HUES6 (cell line): ENCODE measurements around the gene CNTLN.
"Not testable (repeated sequence)": the region's sequence is repeated elsewhere in the genome, so short reads cannot be mapped to it uniquely, and the experiment has no call there.

Source experiments
- H3K27ac ChIP-seq: 2 replicates; pipeline ENCODE4 v1.7.0; 2013; ENCODE audit warnings: low read depth, mild to moderate bottlenecking, low read length, inconsistent platforms
- H3K27me3 ChIP-seq: 2 replicates; pipeline ENCODE4 v1.6.1; 2013; ENCODE audit warnings: low read length; ENCODE audit not compliant: control insufficient read depth, insufficient read depth
- H3K36me3 ChIP-seq: 2 replicates; pipeline ENCODE4 v1.6.1; 2013; ENCODE audit warnings: low read length; ENCODE audit not compliant: control insufficient read depth, insufficient read depth
- H3K4me1 ChIP-seq: 2 replicates; pipeline ENCODE4 v1.6.1; 2013; ENCODE audit warnings: low read length; ENCODE audit not compliant: control insufficient read depth, insufficient read depth
- H3K4me3 ChIP-seq: 2 replicates; pipeline ENCODE4 v1.5.1; 2013; ENCODE audit warnings: low read depth, low read length
- H3K9ac ChIP-seq: one replicate; pipeline ENCODE4 v1.6.1; 2013; ENCODE audit warnings: mild to moderate bottlenecking, low read length
- H3K9me3 ChIP-seq: 2 replicates; pipeline ENCODE4 v1.6.1; 2013; ENCODE audit warnings: low read depth, low read length; ENCODE audit not compliant: control insufficient read depth, insufficient read depth

CNTLN gene

DNA sequence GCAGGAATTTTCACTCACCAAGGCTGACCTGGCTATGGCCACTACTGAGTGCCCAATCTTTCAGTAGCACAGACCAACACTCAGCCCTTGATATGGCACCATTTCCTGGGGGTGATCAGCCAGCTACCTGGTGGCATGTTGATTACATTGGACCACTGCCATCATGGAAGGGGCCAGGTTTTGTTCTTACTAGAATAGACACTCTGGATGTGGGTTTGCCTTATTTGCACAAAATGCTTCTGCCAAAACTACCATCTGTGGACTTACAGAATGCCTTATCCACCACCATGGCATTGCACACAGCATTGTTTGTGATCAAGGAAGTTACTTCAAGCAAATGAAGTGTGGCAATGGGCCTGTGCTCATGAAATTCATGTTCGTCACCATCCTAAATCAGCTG, 374.3 kb downstream of the CNTLN start:
- no peak overlapping the region for H3K9ac ChIP-seq
- no peaks in the 10 kb centered on the region for H3K36me3 ChIP-seq
- H3K4me1 ChIP-seq = no peaks in the 10 kb centered on the region
- H3K27me3 ChIP-seq = no peaks in the 10 kb centered on the region
- H3K4me3 ChIP-seq = no peak overlapping the region
- H3K27ac ChIP-seq = no peak overlapping the region
- no peaks in the 10 kb centered on the region for H3K9me3 ChIP-seq

- Histone ChIP-seq H3K36me3 (no peaks in the 10 kb centered on the region), H3K4me3 (no peak overlapping the region), H3K9ac (no peak overlapping the region), H3K27me3 (no peaks in the 10 kb centered on the region), H3K4me1 (no peaks in the 10 kb centered on the region), H3K9me3 (no peaks in the 10 kb centered on the region), H3K27ac (no peak overlapping the region)
Measured at GRCh38 chr9:17509701-17510100, 374.9 kb downstream of the CNTLN start.

GRCh38 chr9:17519761-17520160, 384.9 kb downstream of the CNTLN start:
- Histone ChIP-seq H3K27me3 (no peaks in the 10 kb centered on the region), H3K4me3 (no peak overlapping the region), H3K27ac (no peak overlapping the region), H3K4me1 (peaks cover 6% of the 10 kb centered on the region; the same call in 1 of the 2 replicates), H3K36me3 (no peaks in the 10 kb centered on the region), H3K9ac (no peak overlapping the region), H3K9me3 (no peaks in the 10 kb centered on the region)

GRCh38 chr9:17520268-17521064, 385.6 kb downstream of the CNTLN start:
- Histone ChIP-seq H3K27ac (no peak overlapping the region), H3K9ac (no peak overlapping the region), H3K27me3 (no peaks in the 10 kb centered on the region), H3K36me3 (no peaks in the 10 kb centered on the region), H3K4me3 (no peak overlapping the region), H3K9me3 (no peaks in the 10 kb centered on the region), H3K4me1 (peaks cover 6% of the 10 kb centered on the region; the same call in 1 of the 2 replicates)

DNA sequence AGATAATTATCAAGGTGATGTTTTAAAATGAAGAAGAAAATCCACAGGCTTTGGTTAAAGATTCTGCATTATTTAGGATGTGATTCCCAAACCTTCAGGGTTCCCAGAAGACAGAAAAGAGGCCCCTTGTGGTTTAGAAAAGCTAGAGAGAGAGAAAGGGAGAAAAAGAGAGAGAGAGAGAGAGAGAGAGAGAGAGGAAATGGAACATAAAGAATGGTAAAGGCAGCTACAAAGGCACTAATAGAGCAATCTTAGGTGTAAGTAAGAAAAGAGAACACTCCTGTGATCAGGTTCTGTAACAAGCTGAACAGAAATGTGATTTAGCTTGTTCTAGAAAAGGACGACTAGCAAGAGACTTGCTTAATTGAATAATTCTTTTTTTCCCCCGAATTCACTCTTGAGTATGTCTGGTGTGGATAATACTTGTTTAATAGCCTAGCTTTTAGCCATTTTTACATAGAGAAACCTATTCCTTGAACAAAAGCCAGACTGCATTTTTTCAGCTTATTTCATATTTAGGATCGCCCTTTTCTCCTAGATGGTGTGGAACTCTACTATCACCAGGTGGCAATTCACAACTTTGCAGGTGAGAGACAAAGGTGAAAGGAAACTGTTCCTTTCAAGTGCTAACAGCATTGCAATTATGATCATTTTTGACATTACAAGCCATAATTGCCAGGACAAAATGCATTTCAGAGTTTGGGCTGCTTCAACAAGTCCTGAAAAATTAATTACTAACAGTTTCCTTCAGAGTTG, 386.4 kb downstream of the CNTLN start:
- no peak overlapping the region for H3K4me3 ChIP-seq
- H3K9me3 ChIP-seq = no peaks in the 10 kb centered on the region
- H3K27ac ChIP-seq = no peak overlapping the region
- no peak overlapping the region for H3K9ac ChIP-seq
- no peaks in the 10 kb centered on the region for H3K36me3 ChIP-seq
- H3K4me1 ChIP-seq = peaks cover 6% of the 10 kb centered on the region; the same call in 1 of the 2 replicates
- H3K27me3 ChIP-seq = no peaks in the 10 kb centered on the region

DNA sequence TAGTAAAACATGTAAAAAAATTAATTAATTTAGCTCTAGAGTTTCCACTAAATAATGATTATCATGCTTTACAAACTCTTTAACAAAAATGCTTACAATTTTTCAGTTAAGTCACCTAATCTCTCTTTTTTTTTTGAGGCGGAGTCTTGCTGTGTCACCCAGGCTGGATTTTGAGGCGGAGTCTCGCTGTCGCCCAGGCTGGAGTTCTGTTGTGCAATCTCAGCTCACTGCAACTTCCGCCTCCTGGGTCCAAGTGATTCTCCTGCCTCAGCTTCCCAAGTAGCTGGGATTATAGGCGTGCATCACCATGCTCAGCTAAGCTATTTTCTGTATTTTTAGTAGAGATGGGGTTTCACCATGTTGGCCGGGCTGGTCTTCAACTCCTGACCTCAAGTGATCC, 391.9 kb downstream of the CNTLN start:
- H3K27me3 ChIP-seq, H3K4me1 ChIP-seq, H3K27ac ChIP-seq, H3K9ac ChIP-seq, H3K9me3 ChIP-seq, H3K36me3 ChIP-seq, H3K4me3 ChIP-seq: not testable (repeated sequence)

DNA sequence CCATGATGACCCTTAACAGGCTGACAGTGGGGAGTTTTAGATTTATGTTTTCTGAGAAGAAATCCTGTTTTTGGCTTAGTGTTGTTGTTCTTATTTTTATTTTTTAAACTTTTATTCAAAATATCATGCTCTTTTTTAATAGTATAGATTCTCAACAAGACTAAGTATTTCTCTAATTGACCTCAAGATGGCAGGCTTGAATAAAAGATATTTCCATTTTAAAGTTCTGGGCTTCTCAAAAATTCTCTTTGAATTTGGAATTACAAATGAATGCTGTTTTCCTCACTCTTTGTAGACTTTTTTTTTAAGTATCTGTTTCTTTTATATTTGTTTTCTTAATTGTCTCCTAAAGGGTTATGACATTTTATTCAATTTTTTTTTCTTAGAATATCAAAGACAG, 394.0 kb downstream of the CNTLN start:
- Histone ChIP-seq H3K27ac (no peak overlapping the region), H3K9me3 (no peaks in the 10 kb centered on the region), H3K27me3 (0 out of 2 replicates have a peak, but pooled peaks cover 3% of the 10 kb centered on the region), H3K4me1 (no peaks in the 10 kb centered on the region; the same call in 1 of the 2 replicates), H3K36me3 (no peaks in the 10 kb centered on the region), H3K9ac (no peak overlapping the region), H3K4me3 (no peak overlapping the region)

- Histone ChIP-seq H3K9me3 (no peaks in the 10 kb centered on the region), H3K27me3 (0 out of 2 replicates have a peak, but pooled peaks cover 3% of the 10 kb centered on the region), H3K27ac (no peak overlapping the region), H3K4me3 (no peak overlapping the region), H3K9ac (no peak overlapping the region), H3K4me1 (no peaks in the 10 kb centered on the region; the same call in 1 of the 2 replicates), H3K36me3 (no peaks in the 10 kb centered on the region)
Measured at GRCh38 chr9:17531642-17532254, 396.9 kb downstream of the CNTLN start.

DNA sequence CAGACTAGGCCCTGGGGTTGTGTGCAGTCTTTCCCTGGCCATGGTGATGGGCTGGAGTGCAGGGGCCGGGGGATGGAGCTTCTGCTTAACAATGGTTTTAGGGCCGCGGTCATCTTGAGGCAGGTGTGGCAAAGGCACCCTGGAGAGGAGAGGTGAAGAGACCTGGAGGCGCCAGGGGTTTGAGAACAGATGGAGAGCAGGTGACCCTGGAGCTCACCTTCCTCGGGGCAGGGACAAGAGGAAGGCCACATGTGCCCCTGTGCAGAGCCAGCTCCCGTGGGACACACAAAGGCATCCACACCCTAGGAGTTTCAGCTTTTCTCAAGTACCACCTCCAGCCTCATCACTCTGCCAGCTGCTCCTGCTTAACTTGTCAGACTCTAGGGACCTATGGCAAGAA, 397.6 kb downstream of the CNTLN start:
- Histone ChIP-seq H3K9me3 (no peaks in the 10 kb centered on the region), H3K27me3 (0 out of 2 replicates have a peak, but pooled peaks cover 3% of the 10 kb centered on the region), H3K4me3 (no peak overlapping the region), H3K27ac (no peak overlapping the region), H3K4me1 (no peaks in the 10 kb centered on the region; the same call in 1 of the 2 replicates), H3K9ac (no peak overlapping the region), H3K36me3 (no peaks in the 10 kb centered on the region)

DNA sequence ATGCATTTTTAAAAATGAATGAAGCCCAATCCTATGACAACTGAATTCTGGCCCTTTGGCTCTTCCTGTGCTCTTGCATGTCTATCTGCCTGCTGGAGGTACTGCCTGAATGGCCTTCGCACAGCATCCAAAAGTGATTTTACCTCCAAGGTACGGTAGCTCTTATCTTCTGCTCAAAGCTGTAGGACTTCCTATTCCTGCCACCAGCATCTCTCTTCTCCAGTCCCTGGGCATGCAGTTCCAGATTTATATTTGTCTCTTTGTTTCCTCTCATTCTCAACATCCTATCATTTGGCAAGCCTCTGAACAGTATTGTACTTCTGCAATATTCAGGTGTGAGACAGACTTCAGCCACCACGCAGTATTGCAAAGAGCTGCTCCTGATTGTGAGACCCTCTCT, 400.3 kb downstream of the CNTLN start:
- H3K4me3 ChIP-seq = no peak overlapping the region
- H3K9ac ChIP-seq = no peak overlapping the region
- H3K27ac ChIP-seq = no peak overlapping the region
- peaks cover 12% of the 10 kb centered on the region for H3K9me3 ChIP-seq
- H3K4me1 ChIP-seq = no peaks in the 10 kb centered on the region; the same call in 1 of the 2 replicates
- H3K36me3 ChIP-seq = no peaks in the 10 kb centered on the region
- 0 out of 2 replicates have a peak, but pooled peaks cover 3% of the 10 kb centered on the region for H3K27me3 ChIP-seq

DNA sequence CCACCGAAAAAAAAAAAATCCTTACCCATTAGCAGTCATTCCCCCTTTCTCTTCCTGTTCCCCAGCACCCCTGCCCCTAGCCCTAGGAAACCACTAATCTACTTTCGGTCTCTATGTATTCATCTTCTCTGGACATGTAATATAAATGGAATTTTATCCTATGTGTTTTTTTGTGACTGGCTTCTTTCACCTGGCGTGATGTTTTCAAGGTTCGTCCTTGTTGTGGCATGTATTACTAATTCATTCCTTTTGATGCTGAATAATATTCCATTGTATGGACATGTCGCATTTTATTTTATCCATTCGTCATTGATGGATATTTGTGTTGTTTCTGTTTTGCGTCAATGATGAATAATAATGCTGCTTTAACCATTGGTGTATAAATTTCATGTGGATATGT, 401.2 kb downstream of the CNTLN start:
- no peak overlapping the region for H3K27ac ChIP-seq
- H3K4me1 ChIP-seq = no peaks in the 10 kb centered on the region; the same call in 1 of the 2 replicates
- no peak overlapping the region for H3K9ac ChIP-seq
- peaks cover 12% of the 10 kb centered on the region for H3K9me3 ChIP-seq
- H3K4me3 ChIP-seq = no peak overlapping the region
- no peaks in the 10 kb centered on the region for H3K36me3 ChIP-seq
- 0 out of 2 replicates have a peak, but pooled peaks cover 3% of the 10 kb centered on the region for H3K27me3 ChIP-seq
